ENCODE data around the gene RARRES1. TPM values are rescaled to one million over a fixed set of nuclear protein-coding genes. Genes with fewer than 3 reads are reported as not detected.

The RARRES1 gene
- total RNA-seq, 1 donor from 2014 or later, result 2.4 TPM

DNA sequence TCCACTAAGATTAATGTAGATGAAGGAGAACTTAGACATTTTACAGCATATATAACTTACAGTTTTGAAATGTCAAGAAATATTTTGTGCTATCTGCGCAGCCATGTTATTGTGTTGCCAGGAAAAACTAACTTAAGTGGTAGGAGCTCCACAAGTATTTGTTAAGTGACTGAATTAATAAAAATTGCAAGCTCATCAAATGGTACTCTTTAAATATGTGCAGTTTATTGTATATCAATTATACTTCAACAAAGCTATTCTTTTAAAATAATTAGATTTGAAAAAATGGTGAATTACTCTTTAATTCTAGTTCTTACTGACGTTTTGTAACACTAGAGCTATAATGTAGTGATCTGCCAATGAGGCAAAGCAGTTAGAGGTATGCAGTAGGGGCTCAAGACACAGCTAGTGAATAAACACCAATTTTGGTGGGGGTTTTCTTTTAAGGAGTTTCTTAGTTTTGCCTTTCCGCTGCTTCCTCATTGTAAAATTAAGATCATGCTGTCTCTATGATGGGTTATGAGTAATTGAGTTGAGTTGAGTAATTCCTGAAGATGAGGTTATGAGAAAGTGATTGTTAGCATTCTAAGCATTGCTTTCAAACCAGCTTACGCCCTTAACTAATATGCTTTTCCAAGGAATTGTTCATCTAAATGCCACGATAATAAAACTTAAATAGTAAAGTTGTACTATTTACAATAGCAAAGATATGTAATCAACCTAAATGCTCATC is 48.9 kb downstream of the RARRES1 start:
- TF ChIP-seq, protein P1, sequence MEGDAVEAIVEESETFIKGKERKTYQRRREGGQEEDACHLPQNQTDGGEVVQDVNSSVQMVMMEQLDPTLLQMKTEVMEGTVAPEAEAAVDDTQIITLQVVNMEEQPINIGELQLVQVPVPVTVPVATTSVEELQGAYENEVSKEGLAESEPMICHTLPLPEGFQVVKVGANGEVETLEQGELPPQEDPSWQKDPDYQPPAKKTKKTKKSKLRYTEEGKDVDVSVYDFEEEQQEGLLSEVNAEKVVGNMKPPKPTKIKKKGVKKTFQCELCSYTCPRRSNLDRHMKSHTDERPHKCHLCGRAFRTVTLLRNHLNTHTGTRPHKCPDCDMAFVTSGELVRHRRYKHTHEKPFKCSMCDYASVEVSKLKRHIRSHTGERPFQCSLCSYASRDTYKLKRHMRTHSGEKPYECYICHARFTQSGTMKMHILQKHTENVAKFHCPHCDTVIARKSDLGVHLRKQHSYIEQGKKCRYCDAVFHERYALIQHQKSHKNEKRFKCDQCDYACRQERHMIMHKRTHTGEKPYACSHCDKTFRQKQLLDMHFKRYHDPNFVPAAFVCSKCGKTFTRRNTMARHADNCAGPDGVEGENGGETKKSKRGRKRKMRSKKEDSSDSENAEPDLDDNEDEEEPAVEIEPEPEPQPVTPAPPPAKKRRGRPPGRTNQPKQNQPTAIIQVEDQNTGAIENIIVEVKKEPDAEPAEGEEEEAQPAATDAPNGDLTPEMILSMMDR (IDR thresholded peaks at IDR 0.05), result no peak
- H3K36me3 Mint-ChIP-seq (ENCODE audit: unreplicated experiment), result peaks cover 17% of the 10 kb centered on the region
- no peak overlapping the region for H3K4me3 Mint-ChIP-seq (ENCODE audit: unreplicated experiment)
- no peak for DNase-seq (ENCODE audit: extremely low spot score, unreplicated experiment)
- no peak overlapping the region for H3K27ac Mint-ChIP-seq (ENCODE audit: unreplicated experiment)
- H3K9me3 Mint-ChIP-seq (ENCODE audit: unreplicated experiment), result no peaks in the 10 kb centered on the region
- no peaks in the 10 kb centered on the region for H3K4me1 Mint-ChIP-seq (ENCODE audit: unreplicated experiment)
- H3K27me3 Mint-ChIP-seq (ENCODE audit: unreplicated experiment), result no peaks in the 10 kb centered on the region

DNA sequence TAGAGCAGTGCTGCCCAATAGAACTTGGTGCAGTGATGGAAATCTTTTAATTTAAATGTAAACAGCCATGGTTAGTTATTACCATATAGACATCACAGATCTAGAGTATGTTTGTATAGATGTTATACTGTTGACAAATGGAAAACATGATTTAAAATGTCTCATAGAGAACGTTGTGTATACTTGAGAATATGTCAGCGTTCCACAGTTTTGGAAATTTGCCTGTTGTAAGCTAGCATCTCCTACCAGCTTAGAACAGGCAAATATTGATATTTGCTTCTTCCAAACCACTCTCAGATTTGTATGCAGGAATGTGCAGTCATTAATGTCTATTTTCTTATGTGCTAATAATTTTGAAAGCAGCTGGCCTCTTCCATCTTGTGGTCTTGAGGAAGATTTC is 51.4 kb downstream of the RARRES1 start:
- Mint-ChIP-seq H3K4me3 (ENCODE audit: unreplicated experiment) (no peak overlapping the region), H3K36me3 (ENCODE audit: unreplicated experiment) (peaks cover 24% of the 10 kb centered on the region), H3K27me3 (ENCODE audit: unreplicated experiment) (no peaks in the 10 kb centered on the region), H3K4me1 (ENCODE audit: unreplicated experiment) (no peaks in the 10 kb centered on the region), H3K9me3 (ENCODE audit: unreplicated experiment) (no peaks in the 10 kb centered on the region), H3K27ac (ENCODE audit: unreplicated experiment) (no peak overlapping the region)
- TF ChIP-seq, protein P1 (IDR thresholded peaks at IDR 0.05), result no peak
- no peak for DNase-seq (ENCODE audit: extremely low spot score, unreplicated experiment)

DNA sequence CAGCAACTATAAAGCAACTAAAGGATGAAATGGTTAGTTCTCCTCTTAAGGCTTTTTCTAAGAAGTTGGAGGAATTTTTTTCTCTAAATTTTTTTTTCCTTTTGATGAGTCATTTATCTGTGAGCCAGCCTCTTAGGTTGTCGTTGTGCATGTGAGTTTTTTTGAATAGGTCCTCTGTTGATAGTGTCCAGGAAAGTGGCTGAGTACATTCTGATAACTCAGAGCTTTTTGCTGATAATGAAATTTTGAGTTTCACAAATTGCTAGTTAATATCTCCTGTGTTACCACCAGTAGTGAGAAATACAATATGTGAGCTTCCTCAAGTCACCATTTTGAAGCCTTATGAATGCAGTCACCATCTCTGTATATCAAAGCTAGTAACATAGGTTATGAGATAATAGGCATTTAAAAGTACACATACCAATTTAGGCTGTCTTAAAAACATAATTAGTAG is 52.7 kb downstream of the RARRES1 start:
- no peaks in the 10 kb centered on the region for H3K9me3 Mint-ChIP-seq (ENCODE audit: unreplicated experiment)
- no peak for DNase-seq (ENCODE audit: extremely low spot score, unreplicated experiment)
- peaks cover 22% of the 10 kb centered on the region for H3K36me3 Mint-ChIP-seq (ENCODE audit: unreplicated experiment)
- H3K4me1 Mint-ChIP-seq (ENCODE audit: unreplicated experiment), result no peaks in the 10 kb centered on the region
- no peaks in the 10 kb centered on the region for H3K27me3 Mint-ChIP-seq (ENCODE audit: unreplicated experiment)
- no peak overlapping the region for H3K4me3 Mint-ChIP-seq (ENCODE audit: unreplicated experiment)
- TF ChIP-seq, protein P1 (IDR thresholded peaks at IDR 0.05), result no peak
- no peak overlapping the region for H3K27ac Mint-ChIP-seq (ENCODE audit: unreplicated experiment)

DNA sequence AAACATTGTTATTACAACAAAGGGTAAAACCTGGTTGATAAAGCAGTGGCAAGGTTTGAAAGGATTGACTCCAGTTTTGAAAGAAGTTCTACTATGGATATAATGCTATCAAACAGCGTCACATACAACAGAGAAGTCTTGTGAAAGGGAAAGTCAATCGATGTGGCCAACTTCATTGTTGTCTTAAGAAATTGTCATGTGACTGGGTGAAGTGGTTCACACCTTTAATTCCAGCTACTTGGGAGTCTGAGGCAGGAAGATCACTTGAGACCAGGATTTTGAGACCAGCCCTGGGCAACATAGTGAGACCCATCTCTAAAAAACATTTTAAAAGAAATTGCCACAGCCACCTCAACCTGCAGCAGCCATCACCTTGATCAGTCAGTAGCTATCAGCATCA is 53.6 kb downstream of the RARRES1 start:
- no peaks in the 10 kb centered on the region for H3K4me1 Mint-ChIP-seq (ENCODE audit: unreplicated experiment)
- TF ChIP-seq, protein P1 (IDR thresholded peaks at IDR 0.05), result no peak
- no peak overlapping the region for H3K4me3 Mint-ChIP-seq (ENCODE audit: unreplicated experiment)
- no peaks in the 10 kb centered on the region for H3K27me3 Mint-ChIP-seq (ENCODE audit: unreplicated experiment)
- H3K9me3 Mint-ChIP-seq (ENCODE audit: unreplicated experiment), result no peaks in the 10 kb centered on the region
- peaks cover 19% of the 10 kb centered on the region for H3K36me3 Mint-ChIP-seq (ENCODE audit: unreplicated experiment)
- no peak overlapping the region for H3K27ac Mint-ChIP-seq (ENCODE audit: unreplicated experiment)
- DNase-seq (ENCODE audit: extremely low spot score, unreplicated experiment), result no peak

DNA sequence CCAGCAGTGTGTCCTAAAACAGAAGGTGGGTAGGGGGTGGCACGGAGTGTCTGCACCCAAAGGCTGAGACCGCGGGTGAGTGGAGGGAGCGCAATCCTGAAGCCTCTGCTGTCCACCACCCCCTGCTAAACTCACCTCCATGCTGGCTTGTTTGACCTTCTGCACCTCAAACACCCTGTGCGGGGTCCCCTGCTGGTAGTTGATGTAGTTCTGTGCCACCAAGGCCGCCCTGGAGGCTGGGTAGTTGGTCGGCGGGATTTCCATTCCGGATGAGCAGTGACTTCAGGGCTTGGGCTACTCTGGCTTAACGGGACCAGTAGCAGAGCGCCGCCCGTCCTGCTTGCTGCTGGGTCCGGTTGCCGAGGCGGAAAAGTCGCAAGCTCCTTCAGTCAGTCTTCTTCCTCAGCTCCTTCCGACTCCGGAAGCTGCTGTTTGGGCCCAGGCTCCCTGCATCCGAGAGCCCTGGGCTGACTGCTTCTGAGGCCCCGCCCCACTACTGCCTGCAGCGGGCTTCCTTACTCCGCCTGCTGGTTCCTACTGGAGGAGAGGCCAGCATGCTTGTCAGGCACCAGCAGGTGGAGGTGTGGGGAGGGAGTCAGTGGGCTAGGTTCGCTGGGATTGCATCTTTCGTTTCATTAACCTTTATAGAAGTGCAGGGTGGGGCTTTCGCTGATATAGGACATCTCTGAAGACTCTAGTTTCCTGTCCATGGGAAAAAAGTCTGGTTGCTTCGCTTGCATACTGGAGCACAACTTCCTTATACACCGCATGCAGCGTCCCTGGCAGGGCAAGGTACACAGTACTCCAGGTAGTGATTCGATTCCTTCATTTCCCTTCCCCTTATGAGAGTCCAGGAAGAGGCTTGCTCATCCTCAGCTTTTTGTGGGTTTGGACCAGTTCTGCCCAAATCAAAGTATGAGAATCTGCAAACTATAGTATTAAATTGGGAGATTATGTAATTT is 59.8 kb downstream of the RARRES1 start, which contains the start of gene LXN:
Gene LXN (minus strand): TSS at position 434 of the 962 bp plus-strand sequence. CDS start 170 bp downstream, at position 264.
- peak within 1 kb of the TSS; percentile 93 for H3K27ac Mint-ChIP-seq (ENCODE audit: unreplicated experiment)
- peaks cover 20% of the 10 kb centered on the region for H3K4me1 Mint-ChIP-seq (ENCODE audit: unreplicated experiment)
- peak; percentile 89 for DNase-seq (ENCODE audit: extremely low spot score, unreplicated experiment)
- no peaks in the 10 kb centered on the region for H3K27me3 Mint-ChIP-seq (ENCODE audit: unreplicated experiment)
- peaks cover 14% of the 10 kb centered on the region for H3K36me3 Mint-ChIP-seq (ENCODE audit: unreplicated experiment)
- H3K9me3 Mint-ChIP-seq (ENCODE audit: unreplicated experiment), result no peaks in the 10 kb centered on the region
- peak within 1 kb of the TSS; percentile 88 for H3K4me3 Mint-ChIP-seq (ENCODE audit: unreplicated experiment)
- TF ChIP-seq, protein P1 (IDR thresholded peaks at IDR 0.05), result peak; percentile 80
